Glutamatergic neuron (in vitro differentiated cells): ENCODE data around the gene FARS2. TPM values are rescaled to one million over a fixed set of nuclear protein-coding genes. Genes with fewer than 3 reads are reported as not detected.

Experiments used
- DNase-seq: peaks from one replicate; pipeline ENCODE4 v3.0.0; 2022
- H3K27ac Mint-ChIP-seq: one replicate; pipeline ENCODE4 v1.8.0; 2020; ENCODE audit warnings: mild to moderate bottlenecking, mixed read lengths, inconsistent platforms; ENCODE audit not compliant: unreplicated experiment
- H3K27me3 Mint-ChIP-seq: one replicate; pipeline ENCODE4 v1.8.0; 2020; ENCODE audit warnings: mild to moderate bottlenecking, moderate library complexity, mixed read lengths, inconsistent platforms; ENCODE audit not compliant: unreplicated experiment
- H3K36me3 Mint-ChIP-seq: one replicate; pipeline ENCODE4 v1.8.0; 2020; ENCODE audit warnings: mild to moderate bottlenecking, mixed read lengths, inconsistent platforms; ENCODE audit not compliant: unreplicated experiment
- H3K4me1 Mint-ChIP-seq: one replicate; pipeline ENCODE4 v1.8.0; 2020; ENCODE audit warnings: mild to moderate bottlenecking, low read depth, mixed read lengths, inconsistent platforms; ENCODE audit not compliant: unreplicated experiment
- H3K4me3 Mint-ChIP-seq: one replicate; pipeline ENCODE4 v1.8.0; 2020; ENCODE audit warnings: mild to moderate bottlenecking, mixed read lengths, inconsistent platforms; ENCODE audit not compliant: unreplicated experiment
- H3K9me3 Mint-ChIP-seq: one replicate; pipeline ENCODE4 v1.8.0; 2020; ENCODE audit warnings: mild to moderate bottlenecking, moderate library complexity, mixed read lengths, inconsistent platforms; ENCODE audit not compliant: unreplicated experiment
- total RNA-seq: library from RNA; stranded (reverse); fragmentation: NEBNext Ultra II Directional; extraction: Animal tissue kit (Norgen Biotek cat#: 25700); gene quantifications from one replicate; pipeline ENCODE4 v1.2.1, GENCODE V29; 2021; ENCODE audit not compliant: unreplicated experiment
- TF ChIP-seq, protein P1 (sequence below): fragments of 200-600 bp; sonication (generic); IDR thresholded peaks from one replicate; pipeline ENCODE4 v1.5.0; 2021; ENCODE audit not compliant: partially characterized antibody, unreplicated experiment

FARS2 gene
- total RNA-seq, 1 donor from 2014 or later: 14.2 TPM

DNA sequence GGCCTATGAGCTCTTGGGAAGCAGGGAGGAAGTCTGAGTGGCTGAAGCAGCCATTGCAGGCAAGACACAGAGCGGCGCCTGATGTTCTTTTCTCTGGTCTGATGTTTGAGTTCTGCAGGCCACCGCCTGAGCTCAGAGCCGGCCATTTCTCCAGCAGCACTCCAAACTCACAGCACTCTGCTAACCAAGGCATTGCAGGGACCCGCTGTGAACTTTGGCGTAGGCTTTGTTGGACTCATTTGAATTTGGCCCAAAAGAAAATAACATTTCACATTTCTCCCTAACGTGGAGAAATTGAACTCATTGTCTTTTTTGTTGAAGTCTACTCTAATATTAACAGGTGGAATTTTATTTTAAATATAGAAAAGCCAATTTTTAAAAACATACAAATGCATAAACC, 336.1 kb downstream of the FARS2 start:
- TF ChIP-seq, protein P1, sequence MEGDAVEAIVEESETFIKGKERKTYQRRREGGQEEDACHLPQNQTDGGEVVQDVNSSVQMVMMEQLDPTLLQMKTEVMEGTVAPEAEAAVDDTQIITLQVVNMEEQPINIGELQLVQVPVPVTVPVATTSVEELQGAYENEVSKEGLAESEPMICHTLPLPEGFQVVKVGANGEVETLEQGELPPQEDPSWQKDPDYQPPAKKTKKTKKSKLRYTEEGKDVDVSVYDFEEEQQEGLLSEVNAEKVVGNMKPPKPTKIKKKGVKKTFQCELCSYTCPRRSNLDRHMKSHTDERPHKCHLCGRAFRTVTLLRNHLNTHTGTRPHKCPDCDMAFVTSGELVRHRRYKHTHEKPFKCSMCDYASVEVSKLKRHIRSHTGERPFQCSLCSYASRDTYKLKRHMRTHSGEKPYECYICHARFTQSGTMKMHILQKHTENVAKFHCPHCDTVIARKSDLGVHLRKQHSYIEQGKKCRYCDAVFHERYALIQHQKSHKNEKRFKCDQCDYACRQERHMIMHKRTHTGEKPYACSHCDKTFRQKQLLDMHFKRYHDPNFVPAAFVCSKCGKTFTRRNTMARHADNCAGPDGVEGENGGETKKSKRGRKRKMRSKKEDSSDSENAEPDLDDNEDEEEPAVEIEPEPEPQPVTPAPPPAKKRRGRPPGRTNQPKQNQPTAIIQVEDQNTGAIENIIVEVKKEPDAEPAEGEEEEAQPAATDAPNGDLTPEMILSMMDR: no peak
- DNase-seq: no peak
- H3K27me3 Mint-ChIP-seq: peaks cover 2% of the 10 kb centered on the region
- no peaks in the 10 kb centered on the region for H3K36me3 Mint-ChIP-seq
- H3K4me3 Mint-ChIP-seq: no peak overlapping the region
- H3K9me3 Mint-ChIP-seq: peaks cover 8% of the 10 kb centered on the region
- H3K27ac Mint-ChIP-seq: no peak overlapping the region
- H3K4me1 Mint-ChIP-seq: peaks cover 11% of the 10 kb centered on the region

DNA sequence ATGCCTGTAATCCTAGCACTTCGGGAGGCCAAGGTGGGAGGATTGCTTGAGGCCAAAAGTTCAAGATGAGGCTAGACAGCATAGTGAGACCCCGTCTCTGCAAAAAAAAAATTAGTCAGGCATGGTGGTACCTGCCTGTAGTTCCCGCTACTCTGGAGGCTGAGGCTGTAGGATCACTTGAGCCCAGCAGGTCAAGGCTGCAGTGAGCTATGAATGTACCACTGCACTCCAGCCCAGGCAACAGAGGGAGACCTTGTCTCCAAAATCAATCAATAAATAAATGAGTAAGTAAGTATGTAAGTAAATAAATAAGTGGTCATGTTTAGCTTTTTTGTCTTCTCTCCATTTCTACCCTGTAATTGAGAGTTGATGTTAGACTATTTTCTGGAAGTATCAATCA, 336.8 kb downstream of the FARS2 start:
- H3K27ac Mint-ChIP-seq: no peak overlapping the region
- peaks cover 2% of the 10 kb centered on the region for H3K27me3 Mint-ChIP-seq
- H3K4me3 Mint-ChIP-seq: no peak overlapping the region
- H3K4me1 Mint-ChIP-seq: peaks cover 11% of the 10 kb centered on the region
- no peaks in the 10 kb centered on the region for H3K36me3 Mint-ChIP-seq
- H3K9me3 Mint-ChIP-seq: peaks cover 8% of the 10 kb centered on the region
- no peak for DNase-seq
- TF ChIP-seq, protein P1: no peak

DNA sequence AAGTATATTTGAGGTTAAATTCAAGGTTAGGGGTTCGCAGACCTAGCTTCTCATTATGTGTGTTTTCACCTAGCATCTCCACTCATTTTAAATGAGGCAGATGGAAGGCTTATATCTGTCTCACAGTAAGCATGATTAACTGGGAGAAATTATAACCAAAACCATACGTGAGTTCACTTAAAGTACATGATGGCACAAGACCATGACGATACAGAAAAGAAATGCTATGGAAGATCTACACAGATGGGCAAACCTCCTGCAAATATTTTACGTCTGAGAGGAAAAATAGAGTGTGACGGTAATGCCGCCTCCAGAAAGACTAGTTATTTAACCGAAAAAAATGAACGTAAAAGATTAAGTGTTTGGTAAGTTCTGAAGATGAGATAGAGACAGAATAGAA, 337.8 kb downstream of the FARS2 start:
- no peaks in the 10 kb centered on the region for H3K36me3 Mint-ChIP-seq
- H3K27me3 Mint-ChIP-seq: peaks cover 2% of the 10 kb centered on the region
- no peak overlapping the region for H3K4me3 Mint-ChIP-seq
- DNase-seq: no peak
- H3K27ac Mint-ChIP-seq: no peak overlapping the region
- H3K9me3 Mint-ChIP-seq: peaks cover 5% of the 10 kb centered on the region
- TF ChIP-seq, protein P1: no peak
- peaks cover 9% of the 10 kb centered on the region for H3K4me1 Mint-ChIP-seq

DNA sequence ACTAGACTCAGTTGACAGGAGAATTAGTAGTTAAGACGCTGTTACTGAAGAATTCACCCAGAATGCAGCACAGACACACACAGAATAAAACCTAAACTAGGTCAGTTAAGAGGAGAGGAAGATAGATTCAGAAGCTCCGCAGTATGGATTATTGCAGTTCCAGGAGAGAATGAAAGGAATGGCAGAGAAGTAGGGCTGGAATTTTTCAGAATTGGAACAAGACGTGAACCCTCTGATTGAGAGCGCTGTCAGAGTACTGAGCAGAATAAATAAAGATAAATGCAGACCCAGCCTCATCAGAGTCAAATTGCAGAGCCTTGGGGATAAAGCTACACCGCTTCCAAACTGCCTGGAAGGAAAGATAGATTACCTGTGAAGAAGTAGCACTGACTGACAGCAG, 344.6 kb downstream of the FARS2 start:
- no peaks in the 10 kb centered on the region for H3K27me3 Mint-ChIP-seq
- peaks cover 3% of the 10 kb centered on the region for H3K9me3 Mint-ChIP-seq
- H3K4me1 Mint-ChIP-seq: no peaks in the 10 kb centered on the region
- no peak overlapping the region for H3K27ac Mint-ChIP-seq
- no peak for DNase-seq
- no peak overlapping the region for H3K4me3 Mint-ChIP-seq
- TF ChIP-seq, protein P1: no peak
- no peaks in the 10 kb centered on the region for H3K36me3 Mint-ChIP-seq

DNA sequence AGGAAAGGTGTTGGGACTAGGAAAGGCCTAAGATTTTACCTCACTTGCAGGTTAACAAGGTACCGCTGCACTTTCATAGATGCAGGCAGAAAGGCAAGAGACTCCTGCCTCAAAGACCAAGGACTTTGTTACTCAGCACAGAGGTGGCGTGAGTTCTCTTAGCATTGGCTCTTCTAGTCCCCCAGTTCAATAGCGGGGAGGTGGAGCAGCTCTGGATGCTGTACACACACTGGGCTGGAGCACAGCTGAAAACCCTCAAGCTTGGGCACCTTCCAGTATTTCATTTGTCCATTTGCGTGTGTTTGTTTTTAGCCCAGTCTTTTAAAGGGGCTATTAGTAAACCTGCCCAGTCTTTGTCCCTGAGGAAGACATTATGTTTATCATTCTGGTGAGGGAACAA, 345.2 kb downstream of the FARS2 start:
- H3K9me3 Mint-ChIP-seq: peaks cover 3% of the 10 kb centered on the region
- TF ChIP-seq, protein P1: no peak
- no peak overlapping the region for H3K4me3 Mint-ChIP-seq
- no peak for DNase-seq
- H3K4me1 Mint-ChIP-seq: no peaks in the 10 kb centered on the region
- H3K27ac Mint-ChIP-seq: no peak overlapping the region
- H3K36me3 Mint-ChIP-seq: no peaks in the 10 kb centered on the region
- no peaks in the 10 kb centered on the region for H3K27me3 Mint-ChIP-seq
